HepG2 (cell line): ENCODE measurements around the gene HPCAL1. TPM values are rescaled to one million over a fixed set of nuclear protein-coding genes. Genes with fewer than 3 reads are reported as not detected.

Experiments
- MAFG ChIP-seq: sonication (generic); formaldehyde crosslinking; IDR thresholded peaks from 2 replicates; pipeline ENCODE4 v1.5.1; 2020; ENCODE audit warnings: mild to moderate bottlenecking, missing genetic modification reagents
- MYNN ChIP-seq: sonication (generic); formaldehyde crosslinking; IDR thresholded peaks from 2 replicates; pipeline ENCODE4 v1.4.0; 2020; ENCODE audit warnings: mild to moderate bottlenecking, low read depth, missing genetic modification reagents
- NFE2L1 ChIP-seq: sonication (generic); formaldehyde crosslinking; IDR thresholded peaks from 2 replicates; pipeline ENCODE4 v1.4.0; 2020; ENCODE audit warnings: missing genetic modification reagents, mild to moderate bottlenecking, borderline replicate concordance
- PPARG ChIP-seq: conservative IDR thresholded peaks from 2 replicates; pipeline ENCODE4 v1.6.1; 2016; ENCODE audit warnings: missing biosample characterization, missing genetic modification reagents
- RNF2 ChIP-seq: fragments of 450-650 bp; conservative IDR thresholded peaks from 2 replicates; pipeline ENCODE4 v1.6.1; 2016; ENCODE audit warnings: low read depth
- STAT5B ChIP-seq: sonication (generic); formaldehyde crosslinking; IDR thresholded peaks from 2 replicates; pipeline ENCODE4 v1.4.0; 2020; ENCODE audit warnings: missing genetic modification reagents
- TOE1 ChIP-seq: sonication (generic); formaldehyde crosslinking; IDR thresholded peaks from 2 replicates; pipeline ENCODE4 v1.4.0; 2020; ENCODE audit warnings: mild to moderate bottlenecking, missing genetic modification reagents
- TOPORS ChIP-seq: sonication (generic); formaldehyde crosslinking; IDR thresholded peaks from 2 replicates; pipeline ENCODE4 v1.8.0; 2023; ENCODE audit warnings: mild to moderate bottlenecking, missing genetic modification reagents
- ZBTB7A ChIP-seq: sonication (generic); formaldehyde crosslinking; IDR thresholded peaks from 2 replicates; pipeline ENCODE4 v1.8.0; 2022; ENCODE audit warnings: mild to moderate bottlenecking, missing genetic modification reagents
- ZFP62 ChIP-seq: sonication (generic); formaldehyde crosslinking; IDR thresholded peaks from 2 replicates; pipeline ENCODE4 v1.4.0; 2020; ENCODE audit warnings: missing genetic modification reagents
- ZNF629 ChIP-seq: sonication (generic); formaldehyde crosslinking; conservative IDR thresholded peaks from 2 replicates; pipeline ENCODE4 v1.5.0; 2020; ENCODE audit warnings: missing genetic modification reagents
- polyA plus RNA-seq, 8 experiments: library from polyadenylated mRNA; depleted of rRNA in 3 of 8; stranded (reverse) in 7 of 8; unstranded in 1 of 8; fragments of >200 nt; fragmentation: Illumina TruSeq in 4 of 8; extraction: Trizol in 4 of 8; gene quantifications; 2 replicates each; pipeline versions ENCODE4 v1.2.1 to v1.2.3, GENCODE V29; 2011 to 2016; ENCODE audit warnings: low read depth in 4 of 8, missing spikeins in 1 of 8, mixed read lengths in 1 of 8; ENCODE audit not compliant: insufficient read depth in 1 of 8
- total RNA-seq, 5 experiments: library from RNA; depleted of rRNA; stranded (reverse); fragments of >200 nt; fragmentation: Illumina TruSeq; extraction: Trizol; gene quantifications; 2 replicates each; pipeline ENCODE4 v1.2.3, GENCODE V29; 2016; ENCODE audit warnings: low read depth in 1 of 5
- TF ChIP-seq, protein P1 (sequence below): IDR thresholded peaks from 2 replicates; pipeline ENCODE4 v1.6.1; 2012; ENCODE audit warnings: low read depth, low read length, improper control_type of control experiment
- TF ChIP-seq, protein P2 (sequence below): sonication (generic); formaldehyde crosslinking; IDR thresholded peaks from 2 replicates; pipeline ENCODE4 v1.5.1; 2020; ENCODE audit warnings: missing genetic modification reagents, mild to moderate bottlenecking, borderline replicate concordance
- TF ChIP-seq, protein P3 (sequence below): sonication (generic); formaldehyde crosslinking; IDR thresholded peaks from 2 replicates; pipeline ENCODE4 v1.8.0; 2022; ENCODE audit warnings: missing genetic modification reagents, mild to moderate bottlenecking, inconsistent platforms, borderline replicate concordance
- TF ChIP-seq, protein P4 (sequence below): IDR thresholded peaks from 2 replicates; pipeline ENCODE4 v1.6.1; 2016; ENCODE audit warnings: low read depth
- TF ChIP-seq, protein P5 (sequence below): sonication (generic); formaldehyde crosslinking; IDR thresholded peaks from 2 replicates; pipeline ENCODE4 v1.8.0; 2022; ENCODE audit warnings: low read depth, missing genetic modification reagents

Gene HPCAL1
- total and polyA plus RNA-seq, 2 of the 13 experiments (the other 11 are each of a cell fraction or from before 2014, with no cell fraction given): 29.5 to 29.9 TPM

DNA sequence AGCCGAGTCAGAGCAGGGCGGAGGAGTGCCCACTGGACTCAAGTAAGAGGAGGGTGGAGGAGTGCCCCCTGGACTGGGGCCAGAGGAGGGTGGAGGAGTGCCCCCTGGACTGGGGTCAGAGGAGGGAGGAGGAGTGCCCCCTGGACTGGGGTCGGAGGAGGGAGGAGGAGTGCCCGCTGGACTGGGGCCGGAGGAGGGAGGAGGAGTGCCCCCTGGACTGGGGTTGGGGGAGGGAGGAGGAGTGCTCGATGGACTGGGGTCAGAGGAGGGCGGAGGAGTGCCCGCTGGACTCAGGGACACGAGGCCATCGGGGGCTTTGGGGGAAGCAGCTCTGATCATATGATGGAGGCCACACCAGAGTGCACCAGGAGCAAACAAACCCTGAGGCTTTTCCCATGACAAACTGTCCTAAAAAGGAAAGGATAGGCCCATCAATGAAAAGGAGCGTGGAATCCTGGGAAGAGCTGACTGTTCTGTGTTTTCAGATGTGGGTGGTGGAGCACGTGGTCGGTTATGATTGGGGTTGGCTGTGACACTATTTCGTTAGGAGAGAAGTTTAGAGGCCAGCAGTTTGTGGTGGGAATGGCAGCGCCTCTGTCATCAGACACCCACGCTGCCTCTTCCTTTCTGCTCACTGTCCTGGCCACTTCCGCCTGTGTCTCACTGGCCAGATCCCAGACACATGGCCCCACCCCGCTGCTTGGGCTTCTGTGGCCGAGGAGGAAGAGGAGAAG, 24.5 kb upstream of the HPCAL1 start (continued):
- TF ChIP-seq, protein P1, sequence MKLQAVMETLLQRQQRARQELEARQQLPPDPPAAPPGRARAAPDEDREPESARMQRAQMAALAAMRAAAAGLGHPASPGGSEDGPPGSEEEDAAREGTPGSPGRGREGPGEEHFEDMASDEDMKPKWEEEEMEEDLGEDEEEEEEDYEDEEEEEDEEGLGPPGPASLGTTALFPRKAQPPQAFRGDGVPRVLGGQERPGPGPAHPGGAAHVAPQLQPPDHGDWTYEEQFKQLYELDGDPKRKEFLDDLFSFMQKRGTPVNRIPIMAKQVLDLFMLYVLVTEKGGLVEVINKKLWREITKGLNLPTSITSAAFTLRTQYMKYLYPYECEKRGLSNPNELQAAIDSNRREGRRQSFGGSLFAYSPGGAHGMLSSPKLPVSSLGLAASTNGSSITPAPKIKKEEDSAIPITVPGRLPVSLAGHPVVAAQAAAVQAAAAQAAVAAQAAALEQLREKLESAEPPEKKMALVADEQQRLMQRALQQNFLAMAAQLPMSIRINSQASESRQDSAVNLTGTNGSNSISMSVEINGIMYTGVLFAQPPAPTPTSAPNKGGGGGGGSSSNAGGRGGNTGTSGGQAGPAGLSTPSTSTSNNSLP: no peak
- TF ChIP-seq ZFP62 (CRISPR knock-in tag): no peak
- TF ChIP-seq NFE2L1: no peak
- TF ChIP-seq, protein P2, sequence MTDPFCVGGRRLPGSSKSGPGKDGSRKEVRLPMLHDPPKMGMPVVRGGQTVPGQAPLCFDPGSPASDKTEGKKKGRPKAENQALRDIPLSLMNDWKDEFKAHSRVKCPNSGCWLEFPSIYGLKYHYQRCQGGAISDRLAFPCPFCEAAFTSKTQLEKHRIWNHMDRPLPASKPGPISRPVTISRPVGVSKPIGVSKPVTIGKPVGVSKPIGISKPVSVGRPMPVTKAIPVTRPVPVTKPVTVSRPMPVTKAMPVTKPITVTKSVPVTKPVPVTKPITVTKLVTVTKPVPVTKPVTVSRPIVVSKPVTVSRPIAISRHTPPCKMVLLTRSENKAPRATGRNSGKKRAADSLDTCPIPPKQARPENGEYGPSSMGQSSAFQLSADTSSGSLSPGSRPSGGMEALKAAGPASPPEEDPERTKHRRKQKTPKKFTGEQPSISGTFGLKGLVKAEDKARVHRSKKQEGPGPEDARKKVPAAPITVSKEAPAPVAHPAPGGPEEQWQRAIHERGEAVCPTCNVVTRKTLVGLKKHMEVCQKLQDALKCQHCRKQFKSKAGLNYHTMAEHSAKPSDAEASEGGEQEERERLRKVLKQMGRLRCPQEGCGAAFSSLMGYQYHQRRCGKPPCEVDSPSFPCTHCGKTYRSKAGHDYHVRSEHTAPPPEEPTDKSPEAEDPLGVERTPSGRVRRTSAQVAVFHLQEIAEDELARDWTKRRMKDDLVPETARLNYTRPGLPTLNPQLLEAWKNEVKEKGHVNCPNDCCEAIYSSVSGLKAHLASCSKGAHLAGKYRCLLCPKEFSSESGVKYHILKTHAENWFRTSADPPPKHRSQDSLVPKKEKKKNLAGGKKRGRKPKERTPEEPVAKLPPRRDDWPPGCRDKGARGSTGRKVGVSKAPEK: 0 out of 2 replicates have a peak, but pooled peaks have one; percentile 11
- TF ChIP-seq RNF2: peak; percentile 71
- TF ChIP-seq, protein P3, sequence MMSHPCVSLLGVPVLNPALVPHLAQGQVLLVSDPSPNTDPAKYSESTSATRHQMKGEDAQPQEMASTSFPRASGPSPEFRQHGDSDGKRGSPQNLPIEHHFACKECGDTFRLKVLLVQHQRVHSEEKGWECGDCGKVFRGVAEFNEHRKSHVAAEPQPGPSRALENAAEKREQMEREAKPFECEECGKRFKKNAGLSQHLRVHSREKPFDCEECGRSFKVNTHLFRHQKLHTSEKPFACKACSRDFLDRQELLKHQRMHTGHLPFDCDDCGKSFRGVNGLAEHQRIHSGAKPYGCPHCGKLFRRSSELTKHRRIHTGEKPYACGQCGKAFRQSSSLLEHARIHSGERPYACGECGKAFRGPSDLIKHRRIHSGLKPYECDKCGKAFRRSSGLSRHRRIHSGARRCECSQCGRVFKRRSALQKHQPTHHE (CRISPR knock-in tag): 0 out of 2 replicates have a peak, but pooled peaks have one; percentile 73
- TF ChIP-seq, protein P4, sequence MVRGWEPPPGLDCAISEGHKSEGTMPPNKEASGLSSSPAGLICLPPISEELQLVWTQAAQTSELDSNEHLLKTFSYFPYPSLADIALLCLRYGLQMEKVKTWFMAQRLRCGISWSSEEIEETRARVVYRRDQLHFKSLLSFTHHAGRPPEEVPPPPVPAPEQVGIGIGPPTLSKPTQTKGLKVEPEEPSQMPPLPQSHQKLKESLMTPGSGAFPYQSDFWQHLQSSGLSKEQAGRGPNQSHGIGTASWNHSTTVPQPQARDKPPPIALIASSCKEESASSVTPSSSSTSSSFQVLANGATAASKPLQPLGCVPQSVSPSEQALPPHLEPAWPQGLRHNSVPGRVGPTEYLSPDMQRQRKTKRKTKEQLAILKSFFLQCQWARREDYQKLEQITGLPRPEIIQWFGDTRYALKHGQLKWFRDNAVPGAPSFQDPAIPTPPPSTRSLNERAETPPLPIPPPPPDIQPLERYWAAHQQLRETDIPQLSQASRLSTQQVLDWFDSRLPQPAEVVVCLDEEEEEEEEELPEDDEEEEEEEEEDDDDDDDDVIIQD (CRISPR knock-in tag): no peak
- TF ChIP-seq ZNF629: 0 out of 2 replicates have a peak, but pooled peaks have one; percentile 17
- TF ChIP-seq TOPORS (CRISPR knock-in tag): no peak
- TF ChIP-seq MAFG (CRISPR knock-in tag): no peak
- no peak for TF ChIP-seq PPARG (CRISPR knock-in tag)
- TF ChIP-seq, protein P5, sequence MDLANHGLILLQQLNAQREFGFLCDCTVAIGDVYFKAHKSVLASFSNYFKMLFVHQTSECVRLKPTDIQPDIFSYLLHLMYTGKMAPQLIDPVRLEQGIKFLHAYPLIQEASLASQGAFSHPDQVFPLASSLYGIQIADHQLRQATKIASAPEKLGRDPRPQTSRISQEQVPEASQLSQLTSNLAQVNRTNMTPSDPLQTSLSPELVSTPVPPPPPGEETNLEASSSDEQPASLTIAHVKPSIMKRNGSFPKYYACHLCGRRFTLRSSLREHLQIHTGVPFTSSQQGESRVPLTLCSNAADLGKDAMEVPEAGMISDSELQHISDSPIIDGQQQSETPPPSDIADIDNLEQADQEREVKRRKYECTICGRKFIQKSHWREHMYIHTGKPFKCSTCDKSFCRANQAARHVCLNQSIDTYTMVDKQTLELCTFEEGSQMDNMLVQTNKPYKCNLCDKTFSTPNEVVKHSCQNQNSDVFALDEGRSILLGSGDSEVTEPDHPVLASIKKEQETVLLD (CRISPR knock-in tag): 0 out of 2 replicates have a peak, but pooled peaks have one; percentile 39
- TF ChIP-seq STAT5B: no peak
- 0 out of 2 replicates have a peak, but pooled peaks have one; percentile 25 for TF ChIP-seq TOE1 (CRISPR knock-in tag)
- no peak; the same call in none of the 2 replicates for TF ChIP-seq MYNN (CRISPR knock-in tag)
- peak; percentile 32; the same call in 1 of the 2 replicates for TF ChIP-seq ZBTB7A (CRISPR knock-in tag)
